HG03196 (cell line): ENCODE results near the gene CRYZ.

Experiments
- ATAC-seq: cut with Tn5 transposase; IDR thresholded peaks from one replicate; pipeline ENCODE4 v1.9.1; 2021; ENCODE audit not compliant: unreplicated experiment

CRYZ gene

DNA sequence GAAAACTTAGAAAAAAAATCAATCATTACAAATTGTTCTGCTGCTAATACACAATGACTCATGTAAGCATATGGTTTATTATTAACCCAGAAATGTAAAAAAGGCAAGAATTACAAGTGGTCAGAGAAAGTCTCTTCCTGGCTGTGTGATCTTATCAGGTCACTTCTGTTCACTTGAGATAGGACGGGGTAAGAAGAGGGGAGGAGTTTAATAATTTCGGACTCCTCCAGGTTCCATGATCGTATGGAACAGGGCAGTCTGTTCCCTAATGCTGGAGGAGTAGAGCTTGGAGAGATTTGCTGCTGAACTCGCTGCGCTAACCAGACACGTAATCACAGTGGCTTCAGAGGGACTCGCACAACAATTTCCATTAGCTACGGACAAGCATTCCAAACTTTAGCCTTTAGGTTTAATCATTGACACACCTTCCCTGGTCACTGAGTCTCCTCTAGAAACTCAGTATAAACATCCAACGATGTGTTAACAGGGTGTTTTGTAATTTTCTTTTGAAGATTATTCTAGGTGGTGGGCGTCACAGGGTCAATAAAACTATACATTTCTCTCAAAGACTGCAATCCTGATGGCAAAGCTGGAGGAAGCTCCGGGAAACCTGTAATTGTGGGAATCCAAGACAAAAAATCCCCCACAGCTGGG lies 1.3 kb downstream of the CRYZ start:
- ATAC-seq, result peak; percentile 45

- ATAC-seq, result no peak
Observed at GRCh38 chr1:74729741-74730478, 2.9 kb downstream of the CRYZ start.

GRCh38 chr1:74728736-74729135 lies 4.1 kb downstream of the CRYZ start:
- ATAC-seq, result no peak

DNA sequence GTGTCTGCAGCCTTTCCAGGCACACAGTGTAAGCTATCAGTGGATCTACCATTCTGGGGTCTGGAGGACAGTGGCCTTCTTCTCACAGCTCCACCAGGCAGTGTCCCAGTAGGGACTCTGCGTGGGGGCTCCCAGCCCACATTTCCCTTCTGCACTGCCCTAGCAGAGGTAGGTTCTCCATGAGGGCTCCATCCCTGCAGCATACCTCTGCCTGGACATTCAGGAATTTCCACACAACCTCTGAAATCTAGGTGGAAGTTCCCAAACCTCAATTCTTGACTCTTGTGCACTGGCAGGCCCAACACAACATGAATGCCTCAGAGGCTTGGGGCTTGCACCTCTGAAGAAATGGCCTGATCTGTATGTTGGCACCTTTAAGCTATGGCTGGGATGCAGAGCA lies 6.8 kb downstream of the CRYZ start:
- ATAC-seq, result no peak

DNA sequence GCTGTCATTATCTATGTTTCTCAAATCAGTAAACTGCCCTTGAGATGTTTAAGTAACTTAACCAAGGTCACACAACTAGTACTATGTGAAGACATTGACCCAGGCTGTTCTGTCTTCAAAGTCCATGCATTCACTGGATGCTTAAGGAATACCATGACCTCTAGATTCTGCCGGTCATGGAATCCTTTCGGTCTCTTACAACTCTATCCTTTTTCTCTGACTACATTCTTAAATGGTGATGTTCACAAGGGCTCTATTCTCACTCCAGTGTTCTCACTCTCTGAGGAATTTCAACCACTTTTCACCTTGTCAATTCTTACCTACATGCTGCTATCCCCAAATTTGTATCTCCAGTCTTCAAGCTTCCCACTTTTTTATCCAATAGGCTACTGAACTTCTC lies 15.2 kb downstream of the CRYZ start:
- no peak for ATAC-seq

GRCh38 chr1:74716822-74717221 lies 16.0 kb downstream of the CRYZ start:
- ATAC-seq, result no peak

GRCh38 chr1:74715806-74716205 lies 17.0 kb downstream of the CRYZ start:
- no peak for ATAC-seq

DNA sequence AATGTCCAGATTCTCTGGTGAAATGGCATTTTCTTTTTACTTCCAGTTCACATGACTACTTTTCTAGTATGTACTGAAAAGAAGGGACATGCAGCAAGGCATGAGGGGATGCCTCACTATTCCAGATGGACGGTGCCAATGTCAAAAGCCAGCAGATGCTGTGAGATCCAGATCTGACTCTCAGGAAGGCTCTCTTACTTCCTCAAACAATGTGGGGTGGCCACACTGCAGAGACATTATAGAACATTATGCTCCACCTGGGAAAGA lies 17.7 kb downstream of the CRYZ start:
- no peak for ATAC-seq

- ATAC-seq, result peak; percentile 54
Observed at GRCh38 chr1:74714429-74715235, 18.2 kb downstream of the CRYZ start.

DNA sequence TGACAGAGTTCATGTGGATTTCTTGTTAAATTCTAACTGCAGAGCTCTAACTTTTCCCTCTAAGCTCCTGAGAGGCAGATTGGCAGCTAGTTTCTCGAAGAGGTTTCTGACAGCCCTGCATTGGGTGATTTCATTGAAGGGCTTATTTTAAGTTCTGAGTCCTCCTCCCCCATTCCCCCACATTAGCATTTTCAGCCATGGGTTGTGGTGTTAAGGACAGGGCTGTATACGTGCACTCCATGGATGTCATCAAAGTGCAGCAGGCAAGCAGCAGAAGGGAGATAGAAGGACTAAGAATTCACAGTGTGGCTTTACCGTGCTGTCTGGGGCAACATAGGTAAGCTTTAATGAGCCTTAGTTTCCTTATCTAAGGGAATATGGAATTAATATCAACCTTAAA lies 19.0 kb downstream of the CRYZ start:
- ATAC-seq, result no peak

DNA sequence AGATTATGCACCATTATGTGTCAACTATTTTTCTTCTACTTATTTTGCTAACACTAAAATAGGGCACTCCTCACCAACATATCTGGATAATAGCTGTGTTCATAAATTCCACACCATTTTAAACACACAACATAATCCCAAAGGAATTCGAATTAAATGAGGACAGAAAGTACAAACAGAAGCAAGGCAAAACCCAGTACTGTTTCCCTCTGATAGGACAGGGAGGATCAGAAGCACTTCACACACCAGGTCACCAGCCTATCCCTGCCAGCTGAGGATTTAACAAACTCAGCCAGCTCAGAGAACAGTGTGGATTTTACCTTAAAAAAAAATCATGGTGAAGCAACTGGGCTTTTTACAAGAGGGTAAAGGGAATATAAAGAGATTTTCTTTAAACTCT lies 20.0 kb downstream of the CRYZ start:
- no peak for ATAC-seq

GRCh38 chr1:74703386-74704182 lies 29.3 kb downstream of the CRYZ start:
- no peak for ATAC-seq

DNA sequence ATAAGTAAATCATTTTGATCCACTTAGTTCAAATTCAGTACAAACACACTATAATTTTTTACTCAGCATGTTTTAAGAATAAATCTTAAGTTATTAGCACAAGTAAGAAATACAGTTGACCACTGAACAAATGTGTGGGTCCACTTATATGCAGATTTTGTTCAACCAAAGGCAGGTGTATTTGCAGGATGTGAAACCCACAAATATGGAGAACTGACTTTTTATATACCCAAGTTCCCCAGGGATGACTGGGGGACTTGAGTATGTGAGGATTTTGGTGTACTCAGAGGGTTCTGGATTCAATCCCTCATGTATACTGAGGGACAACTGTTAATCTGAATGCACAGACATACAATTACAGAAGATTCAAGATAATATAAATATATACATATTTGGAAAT lies 33.5 kb downstream of the CRYZ start:
- no peak for ATAC-seq

DNA sequence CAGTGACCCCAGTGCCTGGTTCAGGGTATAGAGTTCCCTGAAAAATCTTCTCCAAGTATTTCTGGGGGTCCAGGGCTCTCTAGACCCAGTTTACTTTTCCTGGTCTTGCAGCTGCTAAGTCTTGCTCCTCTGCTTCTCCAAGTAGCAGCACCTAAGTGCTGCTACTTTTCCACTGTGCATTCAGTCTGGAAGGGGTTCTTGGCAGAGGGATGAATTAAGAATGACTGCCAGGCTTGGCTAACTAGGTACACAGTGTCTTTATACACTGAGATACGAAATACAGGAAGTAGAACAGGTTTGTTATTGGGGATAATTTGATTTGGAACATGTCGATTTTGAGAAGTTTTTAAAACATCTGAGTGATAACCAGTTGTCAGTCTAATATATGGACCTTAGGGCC lies 35.0 kb downstream of the CRYZ start:
- ATAC-seq, result no peak

DNA sequence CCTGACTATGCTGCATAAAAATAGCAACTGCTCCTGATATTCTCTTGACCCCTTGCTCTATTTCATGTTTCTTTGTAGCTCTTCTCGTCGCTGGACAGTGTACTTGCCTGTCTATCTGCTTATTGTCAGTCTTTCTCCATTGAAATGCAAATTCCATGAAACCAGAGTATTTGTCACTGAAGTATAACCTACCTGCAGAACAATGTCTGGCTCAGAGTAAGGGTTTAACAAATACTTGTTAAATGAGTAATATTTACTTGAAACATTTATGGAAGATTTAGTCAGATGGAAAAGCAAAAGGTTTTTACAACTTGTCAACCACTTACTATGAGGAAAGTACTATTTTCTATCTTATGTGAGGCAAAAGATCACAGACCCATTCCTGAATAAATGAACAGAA lies 39.4 kb downstream of the CRYZ start:
- ATAC-seq, result no peak

GRCh38 chr1:74690909-74691308 lies 41.9 kb downstream of the CRYZ start:
- no peak for ATAC-seq

GRCh38 chr1:74690364-74690696 lies 42.5 kb downstream of the CRYZ start:
- ATAC-seq, result no peak

DNA sequence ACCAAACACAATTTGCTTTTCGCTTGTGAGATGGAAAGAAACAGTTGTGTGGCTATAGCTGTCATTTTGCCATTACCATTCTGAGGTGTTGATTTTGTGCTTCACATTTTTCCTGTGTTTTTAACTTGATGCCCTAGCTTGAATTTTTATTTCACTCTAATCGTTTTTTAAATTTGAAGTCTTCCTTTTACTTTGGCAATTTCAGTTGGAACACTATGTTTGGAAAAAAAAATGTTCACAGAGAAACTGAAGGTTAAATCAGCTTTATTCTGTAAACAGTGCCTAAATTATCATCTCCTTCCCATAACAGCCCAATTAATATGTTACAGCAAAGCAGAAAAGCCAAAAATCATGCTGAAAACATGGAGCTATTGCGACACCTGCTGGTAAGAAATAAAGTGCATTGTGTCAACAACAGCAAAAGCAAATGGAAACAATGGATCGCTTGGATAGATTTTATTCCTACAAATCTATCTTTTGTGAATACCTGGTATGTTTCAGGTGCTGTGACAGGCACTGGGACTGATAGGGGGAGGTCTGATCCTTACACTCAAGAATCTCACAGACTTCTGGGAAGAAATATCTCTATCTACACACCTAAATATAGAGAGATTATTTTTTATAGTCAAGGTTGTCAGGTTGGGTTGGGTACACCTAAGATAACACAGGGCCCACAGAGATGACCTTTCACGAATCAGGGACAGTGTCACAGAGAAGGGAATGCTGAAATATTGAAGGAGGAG lies 43.1 kb downstream of the CRYZ start:
- ATAC-seq, result no peak

DNA sequence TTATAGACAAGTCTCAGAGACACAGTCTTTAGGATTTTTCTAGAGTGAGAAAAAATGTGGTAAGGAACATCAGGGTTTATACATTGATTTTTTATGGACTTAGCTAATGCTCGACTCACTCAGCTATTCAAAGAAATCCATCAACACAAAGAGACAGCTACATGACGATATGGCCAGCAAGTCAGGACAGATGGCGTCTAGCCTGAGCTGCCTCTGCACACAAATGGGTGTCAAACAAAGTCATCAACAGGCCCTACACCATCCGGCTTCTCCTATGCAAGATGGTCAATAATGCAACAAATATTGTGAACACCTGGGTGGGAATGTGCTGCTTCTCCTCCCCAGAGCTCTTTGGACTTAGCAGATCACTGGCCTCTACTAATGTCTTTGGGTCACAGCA lies 45.9 kb downstream of the CRYZ start:
- no peak for ATAC-seq

DNA sequence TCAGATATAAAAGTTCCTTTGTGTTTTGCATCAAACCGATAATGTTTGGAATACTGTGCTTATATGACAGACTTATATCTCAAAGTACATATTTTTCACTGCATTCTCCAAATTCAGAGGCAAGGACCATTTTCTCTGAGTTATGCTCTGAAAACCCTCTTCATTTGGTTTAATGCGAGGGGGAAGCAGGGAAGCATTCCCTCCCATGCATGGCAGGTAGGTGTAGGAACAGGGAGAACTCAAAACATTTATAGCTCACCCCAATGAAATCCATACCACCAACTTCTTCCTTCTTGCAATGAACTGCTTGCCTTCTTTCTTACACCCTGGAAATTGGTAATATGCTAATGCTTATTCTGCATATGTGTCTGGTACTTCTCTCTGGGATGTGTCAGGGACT lies 48.5 kb downstream of the CRYZ start:
- no peak for ATAC-seq

DNA sequence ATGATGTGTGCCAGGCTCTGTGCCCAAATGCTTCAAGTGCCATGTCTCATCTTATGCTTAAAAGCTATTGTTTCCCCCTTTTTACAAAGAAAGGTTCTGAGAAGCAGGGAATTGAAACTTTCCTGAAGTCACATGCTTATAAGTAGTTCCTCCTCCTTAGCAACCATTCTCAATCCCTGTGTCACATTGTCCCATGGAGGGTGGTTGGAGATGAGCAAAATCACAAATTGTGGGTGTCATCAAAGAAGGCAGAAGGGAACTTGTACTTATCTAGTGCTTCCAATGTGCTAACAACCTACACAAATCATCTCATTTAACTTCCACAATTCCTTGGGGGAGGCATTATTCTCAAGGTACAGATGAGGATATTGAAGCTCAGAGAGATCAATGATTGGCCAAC lies 49.2 kb downstream of the CRYZ start:
- no peak for ATAC-seq
